HG02885 (cell line): ENCODE data around the gene EHMT1.

Experiments used
- ATAC-seq: cut with Tn5 transposase; IDR thresholded peaks from one replicate; pipeline ENCODE4 v1.9.1; 2021; ENCODE audit warnings: mild to moderate bottlenecking; ENCODE audit not compliant: unreplicated experiment, poor library complexity

Gene EHMT1

GRCh38 chr9:137813167-137813566 is 194.4 kb downstream of the EHMT1 start:
- ATAC-seq, result no peak

- ATAC-seq, result no peak
These were observed 195.0 kb downstream of the EHMT1 start for GRCh38 chr9:137813651-137814415.

GRCh38 chr9:137814436-137814835 is 195.6 kb downstream of the EHMT1 start:
- ATAC-seq, result no peak

- ATAC-seq, result no peak
These were observed 196.0 kb downstream of the EHMT1 start for GRCh38 chr9:137814841-137815240.

GRCh38 chr9:137815256-137816255 is 196.8 kb downstream of the EHMT1 start:
- no peak for ATAC-seq

GRCh38 chr9:137816531-137817235 is 197.9 kb downstream of the EHMT1 start:
- ATAC-seq, result no peak

GRCh38 chr9:137817236-137818200 is 198.7 kb downstream of the EHMT1 start:
- no peak for ATAC-seq

- ATAC-seq, result no peak
These were observed 199.5 kb downstream of the EHMT1 start for GRCh38 chr9:137818286-137818685.

- no peak for ATAC-seq
These were observed 201.5 kb downstream of the EHMT1 start for GRCh38 chr9:137820161-137820855.

- ATAC-seq, result no peak
These were observed 205.4 kb downstream of the EHMT1 start for GRCh38 chr9:137823986-137824771.

GRCh38 chr9:137825324-137825989 is 206.7 kb downstream of the EHMT1 start:
- peak; percentile 51 for ATAC-seq

GRCh38 chr9:137827908-137828526 is 209.2 kb downstream of the EHMT1 start:
- ATAC-seq, result no peak

- ATAC-seq, result no peak
These were observed 209.9 kb downstream of the EHMT1 start for GRCh38 chr9:137828527-137829259.

GRCh38 chr9:137829260-137829996 is 210.6 kb downstream of the EHMT1 start:
- ATAC-seq, result no peak

- ATAC-seq, result no peak
These were observed 213.4 kb downstream of the EHMT1 start for GRCh38 chr9:137832191-137832700.
